ENCODE measurements around the gene PTPRN2. TPM values are rescaled to one million over a fixed set of nuclear protein-coding genes. Genes with fewer than 3 reads are reported as not detected.

The PTPRN2 gene
- total RNA-seq, 4 donors from 2014 or later, result 6.6 to 10.7 (median 8.2) TPM

GRCh38 chr7:158259671-158260418 lies 327.8 kb downstream of the PTPRN2 start:
- no peak overlapping the region for H3K4me3 ChIP-seq
- TF ChIP-seq POLR2A (IDR thresholded peaks at IDR 0.05), result no peak
- TF ChIP-seq EP300 (IDR thresholded peaks at IDR 0.05), result no peak
- TF ChIP-seq CTCF (IDR thresholded peaks at IDR 0.05), result no peak
- DNase-seq (ENCODE audit: low spot score in 2 of 2), result no peak
- no peaks in the 10 kb centered on the region for H3K27me3 ChIP-seq
- WGBS, 2 donors, result 73 to 83% methylated on average over 12 of the region's 12 CpGs
- no peaks in the 10 kb centered on the region for H3K4me1 ChIP-seq
- no peaks in the 10 kb centered on the region for H3K36me3 ChIP-seq
- H3K27ac ChIP-seq, result peak overlapping the region in 3 of 4 donors; percentile 50 to 80 (median 59)
- H3K9me3 ChIP-seq, result peaks cover 0 to 9% (median 0%) of the 10 kb centered on the region in 4 donors

- H3K36me3 ChIP-seq, result no peaks in the 10 kb centered on the region
- 92 to 96% methylated on average over 10 of the region's 10 CpGs for WGBS, 2 donors
- H3K27ac ChIP-seq, result peak overlapping the region in 3 of 4 donors; percentile 50 to 80 (median 59)
- no peak for DNase-seq (ENCODE audit: low spot score in 2 of 2)
- peaks cover 0 to 9% (median 0%) of the 10 kb centered on the region in 4 donors for H3K9me3 ChIP-seq
- TF ChIP-seq EP300 (IDR thresholded peaks at IDR 0.05) (no peak), POLR2A (IDR thresholded peaks at IDR 0.05) (no peak)
- no peak overlapping the region for H3K4me3 ChIP-seq
- H3K4me1 ChIP-seq, result no peaks in the 10 kb centered on the region
- H3K27me3 ChIP-seq, result no peaks in the 10 kb centered on the region
Observed at GRCh38 chr7:158259141-158259540, 328.5 kb downstream of the PTPRN2 start.

GRCh38 chr7:158258411-158259130 lies 329.1 kb downstream of the PTPRN2 start:
- H3K27me3 ChIP-seq, result no peaks in the 10 kb centered on the region
- H3K9me3 ChIP-seq, result peaks cover 0 to 9% (median 0%) of the 10 kb centered on the region in 4 donors
- no peaks in the 10 kb centered on the region for H3K4me1 ChIP-seq
- peak overlapping the region in 3 of 4 donors; percentile 59 to 80 (median 59) for H3K27ac ChIP-seq
- TF ChIP-seq EP300 (IDR thresholded peaks at IDR 0.05), result no peak
- no peak for TF ChIP-seq POLR2A (IDR thresholded peaks at IDR 0.05)
- no peak for TF ChIP-seq CTCF (IDR thresholded peaks at IDR 0.05)
- no peak for DNase-seq (ENCODE audit: low spot score in 2 of 2)
- H3K4me3 ChIP-seq, result no peak overlapping the region
- H3K36me3 ChIP-seq, result no peaks in the 10 kb centered on the region
- WGBS, 2 donors, result 88 to 89% methylated on average over 22 of the region's 22 CpGs

GRCh38 chr7:158257516-158258410 lies 329.9 kb downstream of the PTPRN2 start:
- no peak for DNase-seq (ENCODE audit: low spot score in 2 of 2)
- H3K36me3 ChIP-seq, result no peaks in the 10 kb centered on the region
- H3K27me3 ChIP-seq, result no peaks in the 10 kb centered on the region
- no peaks in the 10 kb centered on the region for H3K4me1 ChIP-seq
- H3K9me3 ChIP-seq, result peaks cover 0 to 9% (median 0%) of the 10 kb centered on the region in 4 donors
- 90 to 93% methylated on average over 33 of the region's 33 CpGs for WGBS, 2 donors
- TF ChIP-seq POLR2A (IDR thresholded peaks at IDR 0.05) (no peak), EP300 (IDR thresholded peaks at IDR 0.05) (no peak), CTCF (IDR thresholded peaks at IDR 0.05) (no peak)
- no peak overlapping the region for H3K4me3 ChIP-seq
- peak overlapping the region in 2 of 4 donors; percentile 59 to 80 for H3K27ac ChIP-seq

GRCh38 chr7:158257001-158257400 lies 330.6 kb downstream of the PTPRN2 start:
- WGBS, 2 donors, result 88 to 95% methylated on average over 12 of the region's 12 CpGs

More at GRCh38 chr7:158257001-158257400, 330.6 kb downstream of the PTPRN2 start:
- no peak for DNase-seq (ENCODE audit: low spot score in 2 of 2)
- H3K9me3 ChIP-seq, result peaks cover 0 to 12% (median 0%) of the 10 kb centered on the region in 4 donors
- no peak overlapping the region for H3K27ac ChIP-seq
- no peaks in the 10 kb centered on the region for H3K36me3 ChIP-seq
- no peak overlapping the region for H3K4me3 ChIP-seq
- no peaks in the 10 kb centered on the region for H3K27me3 ChIP-seq
- no peaks in the 10 kb centered on the region for H3K4me1 ChIP-seq
- no peak for TF ChIP-seq CTCF (IDR thresholded peaks at IDR 0.05)
- TF ChIP-seq POLR2A (IDR thresholded peaks at IDR 0.05), result no peak
- TF ChIP-seq EP300 (IDR thresholded peaks at IDR 0.05), result no peak
